Embryonic facial prominence (tissue), 1 donor: ENCODE measurements around the gene UBE2V1.
"Not testable (repeated sequence)": the region's sequence is repeated elsewhere in the genome, so short reads cannot be mapped to it uniquely, and the experiment has no call there.

Experiments
- DNase-seq: peaks from one replicate; pipeline ENCODE4 v3.0.0-alpha.2; 2016; ENCODE audit errors: extremely low spot score

UBE2V1 gene

DNA sequence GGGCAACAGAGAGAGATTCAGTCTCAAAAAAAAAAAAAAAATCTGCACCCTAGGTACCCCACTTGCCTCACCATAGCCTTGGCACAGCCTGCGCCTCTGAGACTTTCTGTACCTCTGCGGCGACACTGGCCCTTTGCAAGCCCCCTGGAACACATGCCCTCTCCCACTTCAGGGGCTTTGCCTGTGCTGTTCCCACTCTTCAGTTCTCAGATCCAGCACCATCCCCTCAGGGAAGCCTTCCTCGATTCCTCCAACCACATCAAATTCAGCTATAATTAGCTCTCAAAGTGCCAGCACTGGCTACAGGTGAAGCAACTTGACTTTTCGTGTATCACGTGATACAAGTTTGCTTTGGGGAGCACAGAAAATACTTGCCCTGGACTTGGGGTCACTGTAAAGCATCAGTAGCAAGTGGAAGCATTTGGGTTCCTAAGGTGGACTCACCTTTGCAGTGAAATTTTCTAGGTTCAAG lies 2.1 kb upstream of the UBE2V1 start:
- no peak for DNase-seq

DNA sequence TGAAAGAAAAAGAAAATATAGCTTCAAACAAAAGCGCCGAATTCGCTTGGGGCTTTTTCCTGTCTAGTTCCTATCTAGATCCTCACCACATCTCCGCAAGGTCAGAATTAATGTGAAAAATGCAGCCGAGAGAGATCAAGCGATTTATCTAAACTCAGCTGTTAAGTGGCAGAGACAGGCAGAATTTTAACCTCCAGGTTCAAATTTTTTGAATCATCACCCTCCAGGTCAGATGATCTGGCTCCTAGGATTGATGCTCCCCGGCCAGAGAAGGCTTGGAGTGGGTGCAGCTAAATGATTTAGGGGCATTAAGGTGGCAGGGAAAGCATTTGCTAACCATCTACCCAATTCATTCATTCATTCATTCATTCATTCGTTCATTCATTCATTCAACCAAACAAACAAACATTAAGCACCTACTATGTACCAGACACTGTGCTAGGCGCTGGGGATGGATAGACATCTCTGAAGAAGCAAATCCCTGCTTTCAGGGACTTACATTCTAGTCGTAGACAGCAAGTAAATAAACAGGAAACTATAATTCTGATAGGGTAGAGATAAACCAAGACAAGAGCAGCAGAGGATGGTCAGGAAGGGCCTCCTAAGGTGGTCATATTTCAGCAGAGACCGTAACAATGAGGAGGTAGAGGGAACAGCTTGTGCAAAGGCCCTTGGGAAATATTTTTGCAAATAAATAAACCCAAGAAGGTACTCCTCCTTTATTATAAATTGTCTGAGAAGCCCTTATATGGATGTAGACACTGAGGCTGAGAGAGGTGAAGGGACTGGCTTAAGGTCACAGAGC lies 672 bp upstream of the UBE2V1 start:
- no peak for DNase-seq

DNA sequence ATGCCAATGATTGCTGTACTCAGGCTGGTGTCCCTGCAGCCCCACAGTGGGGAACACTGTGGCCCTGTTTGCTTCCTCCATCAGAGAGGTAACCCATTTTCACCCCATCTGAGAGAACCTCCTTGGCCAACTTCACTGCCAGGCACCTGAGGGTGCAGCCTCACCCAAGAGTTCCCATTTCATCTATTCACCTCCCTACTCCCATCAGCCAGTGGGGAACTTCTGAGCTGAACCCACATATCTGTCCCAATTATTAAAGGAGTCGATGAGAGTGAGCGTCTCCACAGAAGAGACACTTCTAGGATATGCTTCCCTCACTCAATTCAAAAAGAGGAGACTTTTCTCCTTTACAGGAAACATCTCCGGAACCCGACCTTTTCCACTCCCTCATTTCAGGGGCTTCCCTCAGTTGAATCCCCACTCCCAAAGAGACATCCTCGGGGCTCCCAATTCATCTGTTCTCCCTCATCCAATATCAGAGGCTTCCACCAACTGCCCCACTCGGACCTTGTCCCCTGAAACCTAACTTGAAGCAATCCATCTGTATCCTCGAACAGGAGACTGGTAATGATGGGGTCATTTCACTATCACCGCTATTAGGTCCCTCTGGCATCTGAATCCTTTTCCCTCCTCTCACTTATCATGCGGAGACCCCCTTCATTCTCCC lies 988 bp downstream of the UBE2V1 start:
- no peak for DNase-seq

DNA sequence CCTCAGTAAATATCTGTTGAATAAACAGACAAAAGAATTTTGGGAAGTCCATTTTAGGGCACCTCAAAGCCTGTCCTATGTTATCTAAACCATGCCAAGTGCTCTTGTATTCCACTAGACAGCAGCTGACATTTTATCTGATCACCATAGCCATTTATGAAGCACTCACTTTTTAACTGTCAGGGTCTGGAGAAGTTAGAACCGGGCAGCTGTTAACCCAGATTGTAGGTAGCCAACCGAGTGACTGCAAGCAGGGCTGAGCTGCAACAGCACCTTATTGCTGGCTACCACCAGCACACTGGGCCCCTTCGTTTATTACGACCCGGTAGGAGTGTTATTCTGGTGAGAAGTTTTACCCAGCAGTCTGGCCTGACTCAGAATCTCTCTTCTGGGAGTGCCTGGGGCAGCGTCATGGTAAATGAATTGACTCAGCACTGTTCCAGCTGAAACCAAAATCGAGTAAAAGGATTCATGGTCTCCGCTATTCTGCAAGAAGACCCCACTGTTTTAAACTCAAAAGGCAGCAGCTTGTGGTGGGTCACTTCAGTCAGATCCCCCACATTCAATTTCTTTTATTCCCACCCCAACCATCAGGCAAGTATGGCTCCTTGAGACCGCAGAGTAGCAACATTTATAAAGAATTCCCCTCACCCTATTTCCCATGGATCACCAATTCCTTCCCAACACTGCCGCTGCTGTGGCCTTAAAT lies 1.7 kb downstream of the UBE2V1 start:
- no peak for DNase-seq

DNA sequence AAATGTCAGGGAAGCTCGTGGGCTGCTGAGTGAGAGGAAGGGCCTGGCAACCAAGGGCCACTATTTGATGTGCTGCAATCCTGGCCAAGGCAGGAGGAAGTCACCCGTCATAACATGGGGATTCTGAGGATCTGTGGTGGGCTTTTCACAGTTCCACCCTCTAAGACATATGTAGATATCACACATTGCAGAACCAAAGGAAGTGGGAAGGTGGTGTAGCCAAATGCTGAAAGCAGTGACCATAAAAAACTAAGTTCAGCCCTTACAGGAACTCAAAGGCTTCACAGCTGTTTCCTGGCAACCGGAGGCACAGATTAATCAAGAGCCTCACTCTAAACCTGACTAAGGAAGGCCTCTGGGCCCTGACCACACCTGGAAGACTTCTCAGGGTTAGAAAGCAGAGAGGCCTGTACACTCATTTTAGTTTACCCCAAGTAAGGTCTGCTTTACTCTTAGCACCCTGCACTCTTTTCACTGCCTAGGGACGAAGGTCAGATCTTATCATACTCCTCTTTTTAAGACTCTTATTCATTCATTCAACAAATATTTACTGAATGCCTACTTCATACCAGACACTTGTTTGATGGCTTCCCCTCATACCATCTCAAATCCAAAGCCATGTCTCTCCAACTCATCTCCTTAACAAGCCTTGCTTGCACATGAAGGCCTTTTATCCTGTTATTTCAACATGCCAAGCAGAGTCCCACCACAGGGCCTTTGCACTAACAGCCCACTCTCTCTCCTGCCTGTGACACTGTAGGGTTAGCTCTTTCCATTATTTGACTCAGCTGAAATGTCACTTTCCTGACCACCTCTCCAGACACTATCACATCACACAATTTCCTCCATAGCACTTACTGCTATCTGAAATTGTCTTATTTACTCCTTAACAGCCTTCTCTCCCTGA lies 2.6 kb downstream of the UBE2V1 start:
- no peak for DNase-seq

DNA sequence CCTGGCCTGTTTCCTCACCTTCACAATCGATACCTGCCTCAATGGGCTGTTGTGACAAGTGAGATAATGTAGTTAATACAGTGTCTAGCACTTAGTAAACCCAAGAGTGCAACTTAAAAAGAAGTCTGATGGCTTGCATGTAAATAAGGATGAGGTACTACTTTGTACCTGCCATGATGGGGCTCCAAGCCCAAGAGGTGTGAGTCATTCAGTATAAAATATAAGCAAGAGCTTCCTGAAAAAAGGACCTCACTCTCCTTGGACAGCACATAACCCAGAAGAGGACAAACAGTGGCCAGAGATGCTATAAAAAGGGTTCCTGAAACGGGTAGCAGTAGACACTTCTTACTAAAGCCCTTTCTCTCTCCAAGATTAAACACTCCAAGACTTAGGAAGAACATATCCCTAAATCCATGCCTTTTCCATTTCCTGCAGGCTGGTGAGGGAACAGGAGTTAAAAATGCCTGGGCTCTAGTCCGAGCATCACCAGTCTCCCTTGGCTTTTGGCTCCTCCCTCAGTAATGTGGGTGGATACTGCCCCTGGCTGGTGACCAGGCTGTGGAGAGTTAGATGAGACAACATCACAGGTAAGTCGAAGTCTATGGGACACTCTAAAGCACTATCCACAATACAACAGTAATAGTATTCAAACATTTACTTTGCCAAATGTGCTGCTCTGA lies 4.3 kb downstream of the UBE2V1 start:
- DNase-seq: no peak

DNA sequence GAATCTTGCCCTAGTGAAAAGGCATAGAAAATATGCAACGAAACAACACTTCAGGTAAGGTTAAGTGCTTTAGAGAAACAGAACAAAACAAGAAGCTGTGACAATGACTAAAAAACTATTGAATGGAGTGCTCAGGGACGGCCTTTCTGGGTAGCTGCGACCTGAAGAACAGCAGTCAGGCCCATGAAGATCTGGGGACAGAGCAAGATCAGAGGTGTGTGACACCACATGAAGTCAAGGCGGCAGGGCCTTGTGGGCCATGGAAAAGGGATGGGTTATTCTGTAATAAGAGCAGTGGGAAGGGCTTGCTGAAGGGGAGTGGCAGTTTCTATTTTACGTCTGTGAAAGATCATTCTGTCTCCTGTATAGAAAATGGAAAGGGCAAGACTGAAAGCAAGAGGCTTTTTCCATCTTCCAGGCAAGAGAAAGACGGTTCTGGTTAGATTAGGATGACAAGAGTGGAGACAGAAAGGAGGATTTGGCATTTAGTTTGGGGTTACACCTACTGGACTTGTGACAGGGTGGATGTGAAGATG lies 5.1 kb downstream of the UBE2V1 start:
- DNase-seq: no peak

DNA sequence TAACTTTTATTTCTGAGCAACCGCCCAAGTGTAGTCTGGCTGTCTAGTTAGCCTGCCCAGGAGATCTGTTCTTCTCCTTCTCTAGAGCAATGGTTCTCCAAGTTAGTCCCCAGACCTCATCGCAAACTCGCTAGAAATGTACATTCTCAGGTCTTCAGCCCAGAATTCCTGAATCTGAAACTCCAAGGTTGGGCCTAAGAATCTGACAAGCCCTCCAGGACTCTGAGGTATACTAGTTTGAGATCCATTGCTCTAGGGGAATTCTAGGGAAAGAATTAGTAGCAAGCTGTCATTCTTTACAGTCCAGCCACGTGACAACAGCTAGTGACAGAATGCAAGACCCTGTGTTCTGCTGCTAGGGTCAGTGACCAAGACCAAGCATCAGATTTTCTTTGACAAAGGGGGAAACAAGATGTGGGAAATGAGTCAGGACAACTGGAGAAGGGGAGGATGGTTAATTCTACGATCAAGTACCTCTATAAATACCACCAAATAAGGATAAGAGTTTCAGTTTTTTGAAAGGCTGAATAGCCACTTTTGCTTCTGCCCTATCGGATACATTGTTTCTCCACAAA lies 5.8 kb downstream of the UBE2V1 start:
- no peak for DNase-seq

DNA sequence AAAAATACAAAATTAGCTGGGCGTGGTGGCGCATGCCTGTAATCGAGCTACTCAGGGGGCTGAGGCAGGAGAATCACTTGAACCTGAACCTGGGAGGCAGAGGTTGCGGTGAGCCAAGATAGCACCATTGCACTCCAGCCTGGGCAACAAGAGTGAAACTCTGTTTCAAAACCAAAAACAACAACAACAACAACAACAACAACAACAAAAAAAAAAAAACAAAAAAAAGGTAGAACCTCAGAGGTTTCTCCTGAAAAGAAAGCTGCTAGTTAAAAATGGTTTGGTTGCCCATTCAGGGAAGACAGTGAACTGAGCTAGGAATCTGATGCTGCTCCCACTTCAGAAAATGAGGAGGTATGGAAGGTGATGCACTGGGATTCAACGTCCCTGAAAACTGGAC lies 6.3 kb downstream of the UBE2V1 start:
- DNase-seq: not testable (repeated sequence)

DNA sequence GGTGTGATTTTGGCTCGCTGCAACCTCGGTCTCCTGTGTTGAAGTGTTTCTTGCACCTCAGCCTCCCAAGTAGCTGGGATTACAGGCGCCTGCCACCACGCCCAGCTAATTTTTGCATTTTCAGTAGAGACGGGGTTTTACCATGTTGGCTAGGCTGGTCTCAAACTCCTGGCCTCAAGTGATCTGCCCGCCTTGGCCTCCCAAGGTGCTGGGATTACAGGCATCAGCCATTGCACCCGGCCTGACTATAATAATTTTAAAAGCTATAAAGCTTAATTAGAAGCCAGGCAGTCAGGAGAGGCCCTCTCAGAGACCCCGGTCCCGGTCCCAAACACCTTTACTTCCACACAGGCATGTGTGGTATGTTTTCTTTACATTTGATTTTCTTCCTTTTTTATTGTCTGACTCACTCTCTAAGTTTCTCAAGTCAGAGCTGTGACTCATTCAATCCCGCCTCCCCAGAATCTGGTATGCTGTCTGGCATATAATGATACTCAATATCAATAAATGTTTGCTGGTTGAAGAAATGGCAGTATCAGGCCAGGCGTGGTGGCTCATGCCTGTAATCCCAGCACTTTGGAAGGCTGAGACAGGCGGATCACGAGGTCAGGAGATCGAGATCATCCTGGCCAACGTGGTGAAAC lies 9.4 kb downstream of the UBE2V1 start:
- DNase-seq: not testable (repeated sequence)

DNA sequence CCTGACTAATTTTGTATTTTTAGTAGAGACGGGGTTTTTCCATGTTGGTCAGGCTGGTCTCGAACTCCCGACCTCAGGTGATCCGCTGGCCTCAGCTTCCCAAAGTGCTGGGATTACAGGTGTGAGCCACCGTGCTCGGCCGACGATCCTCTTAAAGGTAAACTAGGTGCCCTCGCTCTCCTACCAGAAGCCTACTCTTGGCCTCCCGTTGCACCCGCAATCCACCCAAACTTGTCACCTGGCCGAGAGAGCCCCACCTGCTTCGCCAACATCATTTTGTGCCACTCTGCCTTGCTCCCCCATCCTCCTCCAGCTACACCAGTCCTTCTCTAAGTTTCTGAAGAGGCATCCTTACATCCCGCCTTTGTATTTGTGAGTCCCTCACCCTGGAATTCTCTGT lies 10.4 kb downstream of the UBE2V1 start:
- DNase-seq: not testable (repeated sequence)

DNA sequence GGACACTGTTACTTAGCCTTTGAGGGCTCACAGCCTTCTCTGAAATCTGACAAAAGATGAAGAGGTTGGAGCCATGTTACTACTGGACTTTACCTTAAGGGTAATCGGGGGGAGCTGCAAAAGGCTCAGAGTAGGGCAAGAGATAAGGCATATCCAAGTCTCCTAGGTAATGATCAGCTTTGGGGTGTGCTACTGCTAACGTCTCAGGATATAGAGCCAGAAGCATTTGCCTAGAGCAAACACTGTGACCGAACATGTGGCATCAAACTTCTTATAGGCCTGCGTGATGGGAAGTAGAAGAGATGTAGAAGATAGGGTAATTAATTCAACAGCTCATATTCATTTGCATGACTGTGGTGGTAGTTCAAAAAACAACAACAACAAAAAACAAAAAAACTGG lies 11.1 kb downstream of the UBE2V1 start:
- no peak for DNase-seq

DNA sequence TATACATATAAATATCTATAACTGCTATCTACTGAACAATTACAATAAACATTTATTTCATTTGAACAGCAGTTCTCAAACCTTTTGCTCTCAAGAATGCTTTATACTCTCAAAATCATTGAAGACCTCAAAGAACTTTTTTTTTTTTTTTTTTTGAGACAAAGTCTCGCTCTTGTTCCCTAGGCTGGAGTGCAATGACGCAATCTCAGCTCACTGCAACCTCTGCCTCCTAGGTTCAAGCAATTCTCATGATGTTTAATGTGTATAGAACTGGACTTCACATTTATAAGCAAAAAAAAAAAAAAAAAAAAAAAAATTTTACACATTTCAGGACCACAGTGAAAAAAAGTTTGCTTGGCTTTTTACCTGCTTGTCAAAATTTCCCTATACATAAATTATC lies 11.7 kb downstream of the UBE2V1 start:
- no peak for DNase-seq

DNA sequence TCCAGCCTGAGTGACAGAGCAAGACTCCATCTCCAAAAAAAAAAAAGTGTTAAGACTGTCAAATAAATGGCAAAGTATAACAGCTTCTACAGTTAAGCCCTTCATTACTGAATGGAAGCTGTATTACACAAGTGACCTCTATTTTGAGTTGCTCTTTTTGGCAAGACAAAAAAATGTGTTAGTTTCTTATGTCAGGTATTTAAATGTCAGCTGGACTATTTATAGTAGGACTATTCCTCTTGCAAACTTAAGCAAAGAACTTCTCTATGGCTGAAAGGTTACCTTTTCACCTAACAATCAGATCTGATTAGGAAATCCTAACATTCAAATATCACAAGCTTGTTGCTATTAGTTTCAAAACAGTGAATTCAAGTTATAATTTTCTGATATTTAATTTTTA lies 12.4 kb downstream of the UBE2V1 start:
- DNase-seq: no peak

DNA sequence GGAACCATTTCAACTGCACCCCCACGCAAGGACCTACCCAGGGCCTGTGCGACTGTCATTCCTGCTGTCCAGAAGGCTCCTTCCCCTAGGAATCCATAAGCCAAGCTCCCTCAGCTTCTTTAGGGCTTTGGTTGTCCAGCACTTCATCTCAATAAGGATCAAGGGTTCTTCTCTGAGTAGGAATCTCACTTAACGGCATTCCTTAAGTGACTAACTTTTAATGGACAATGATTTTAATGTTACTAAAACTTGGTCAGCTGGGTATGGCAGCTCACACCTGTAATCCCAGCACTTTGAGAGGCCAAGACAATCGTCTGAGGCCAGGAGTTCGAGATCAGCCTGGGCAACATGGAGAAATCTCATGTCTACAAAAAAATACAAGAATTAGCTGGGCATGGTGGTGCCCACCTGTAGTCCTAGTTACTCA lies 13.4 kb downstream of the UBE2V1 start:
- no peak for DNase-seq

DNA sequence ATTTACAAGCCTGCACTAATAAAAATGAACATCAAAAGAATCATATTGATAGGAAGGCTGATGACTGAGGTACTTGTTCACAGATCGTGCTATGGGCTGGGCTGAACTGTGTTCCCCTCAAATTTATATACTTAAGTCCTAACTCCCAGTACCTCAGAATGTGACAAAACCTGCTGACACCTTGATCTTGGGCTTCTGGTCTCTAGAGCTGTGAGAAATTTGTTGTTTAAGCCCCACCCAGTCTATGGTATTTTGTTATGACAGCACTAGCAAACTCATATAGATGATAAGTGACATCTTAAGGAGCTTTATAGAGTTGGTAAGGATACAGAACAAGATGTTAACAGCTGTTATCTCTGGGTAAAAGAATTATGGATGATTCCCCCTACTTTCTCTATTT lies 13.8 kb downstream of the UBE2V1 start:
- no peak for DNase-seq

DNA sequence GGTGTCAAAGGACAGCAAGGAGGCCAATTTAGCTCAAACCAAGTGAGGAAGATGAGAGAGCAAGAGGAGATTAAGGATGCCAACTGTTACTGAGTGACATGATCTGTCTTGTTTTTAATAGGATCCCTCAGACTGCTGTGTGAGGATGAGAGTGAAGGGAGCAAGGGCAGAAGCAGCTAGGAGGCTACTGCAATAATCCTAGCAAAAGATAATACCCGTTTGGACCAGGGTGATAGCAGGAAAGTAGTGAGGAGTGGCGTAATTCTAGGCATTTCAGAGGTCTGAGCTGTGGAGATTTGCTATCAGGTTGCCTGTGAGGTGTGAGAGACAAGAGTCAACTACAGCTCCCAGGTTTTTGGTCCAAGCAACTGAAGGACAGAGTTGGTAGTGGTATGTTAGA lies 14.7 kb downstream of the UBE2V1 start:
- no peak for DNase-seq

DNA sequence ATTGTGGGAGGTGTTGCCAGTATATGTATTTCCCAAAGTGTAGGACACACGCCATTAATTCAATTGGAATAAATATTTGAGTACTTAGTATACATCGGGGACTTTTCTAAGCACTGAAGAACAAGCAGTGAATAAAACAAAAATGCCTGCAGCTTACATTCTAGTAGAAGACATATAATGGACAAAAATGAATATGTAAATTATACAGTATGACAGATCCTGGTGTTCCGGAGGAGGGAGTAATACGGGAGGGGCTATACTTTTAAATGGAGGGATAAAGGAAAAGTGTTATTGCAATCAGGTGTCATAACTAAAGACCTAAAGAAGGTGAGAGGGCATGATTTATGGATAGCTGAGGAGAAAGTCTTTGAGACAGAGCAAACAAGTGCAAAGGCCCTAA lies 15.1 kb downstream of the UBE2V1 start:
- no peak for DNase-seq

DNA sequence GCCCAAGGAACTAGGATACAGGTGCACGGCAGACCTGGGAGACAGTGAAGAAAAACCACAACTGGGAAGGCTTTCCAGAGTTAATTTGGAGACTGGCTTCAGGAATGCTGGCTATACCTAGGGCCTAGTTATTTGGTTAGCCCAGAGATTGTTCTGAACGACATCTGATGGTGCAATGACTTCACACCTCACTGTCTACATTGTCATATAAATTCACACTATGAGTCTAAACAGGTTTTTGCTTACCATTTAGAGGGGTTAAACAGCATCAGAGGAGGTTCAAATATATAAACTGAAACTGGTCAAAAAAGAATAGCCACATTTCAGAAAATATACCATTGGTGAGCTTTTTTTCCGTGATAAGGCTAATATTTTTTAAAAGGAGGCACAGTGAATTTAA lies 16.7 kb downstream of the UBE2V1 start:
- DNase-seq: no peak
